HK-2 (cell line): ENCODE results near the gene PPM1A.

ENCODE experiments used
- DNase-seq: peaks from one replicate; pipeline ENCODE4 v3.0.0-alpha.2; 2018; ENCODE audit not compliant: unreplicated experiment

PPM1A gene

DNA sequence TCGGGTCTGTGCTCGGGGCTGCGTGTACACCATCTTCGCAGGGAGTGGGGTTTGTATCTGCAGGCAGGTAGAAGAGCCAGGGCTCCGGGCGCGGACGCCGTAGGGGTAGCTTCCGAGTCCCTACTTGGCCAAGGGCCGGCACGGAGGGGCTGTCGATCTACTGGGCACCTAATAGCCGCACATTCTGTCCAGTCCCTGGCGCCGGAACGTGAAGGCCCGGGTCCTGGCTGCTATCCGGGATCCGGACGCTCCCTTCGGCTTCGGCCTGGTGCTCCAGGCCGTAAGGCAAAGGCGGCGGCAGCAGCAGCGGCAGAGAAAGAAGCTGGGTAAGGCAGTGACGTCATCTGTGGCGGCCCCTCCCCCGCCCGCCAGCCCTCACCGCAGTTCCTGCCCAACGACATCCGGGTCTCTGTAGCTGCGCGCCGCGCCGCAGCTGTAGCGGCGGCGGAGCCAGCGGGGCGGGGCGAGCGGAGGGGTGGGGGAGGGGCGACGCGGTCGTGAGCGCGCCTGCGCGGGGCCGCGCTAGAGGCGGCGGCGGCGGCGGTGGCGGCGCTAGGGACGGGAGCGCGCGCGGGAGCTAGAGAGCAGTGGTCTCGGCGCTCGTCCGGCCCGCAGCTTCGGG is at the start of gene PPM1A:
TSS of gene PPM1A (plus strand) at position 525 of the 622 bp plus-strand sequence. CDS start 33,483 bp downstream, outside the sequence.
- peak; percentile 94 for DNase-seq

DNA sequence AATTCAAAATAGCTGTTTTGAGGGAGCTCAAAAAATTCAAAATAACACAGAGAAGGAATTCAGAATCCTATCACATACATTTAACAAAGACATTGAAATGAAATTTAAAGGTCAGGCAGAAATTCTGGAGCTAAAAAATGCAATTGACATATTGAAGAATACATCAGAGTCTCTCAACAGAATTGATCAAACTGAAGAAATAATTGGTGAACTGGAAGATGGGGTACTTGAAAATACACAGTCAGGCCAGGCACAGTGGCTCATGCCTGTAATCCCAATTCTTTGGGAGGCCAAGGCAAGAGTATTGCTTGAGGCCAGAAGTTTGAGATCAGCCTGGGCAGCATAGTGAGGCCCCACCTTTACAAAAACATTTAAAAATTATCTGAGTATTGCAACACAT is 49.7 kb upstream of the PPM1A start:
- DNase-seq = no peak

DNA sequence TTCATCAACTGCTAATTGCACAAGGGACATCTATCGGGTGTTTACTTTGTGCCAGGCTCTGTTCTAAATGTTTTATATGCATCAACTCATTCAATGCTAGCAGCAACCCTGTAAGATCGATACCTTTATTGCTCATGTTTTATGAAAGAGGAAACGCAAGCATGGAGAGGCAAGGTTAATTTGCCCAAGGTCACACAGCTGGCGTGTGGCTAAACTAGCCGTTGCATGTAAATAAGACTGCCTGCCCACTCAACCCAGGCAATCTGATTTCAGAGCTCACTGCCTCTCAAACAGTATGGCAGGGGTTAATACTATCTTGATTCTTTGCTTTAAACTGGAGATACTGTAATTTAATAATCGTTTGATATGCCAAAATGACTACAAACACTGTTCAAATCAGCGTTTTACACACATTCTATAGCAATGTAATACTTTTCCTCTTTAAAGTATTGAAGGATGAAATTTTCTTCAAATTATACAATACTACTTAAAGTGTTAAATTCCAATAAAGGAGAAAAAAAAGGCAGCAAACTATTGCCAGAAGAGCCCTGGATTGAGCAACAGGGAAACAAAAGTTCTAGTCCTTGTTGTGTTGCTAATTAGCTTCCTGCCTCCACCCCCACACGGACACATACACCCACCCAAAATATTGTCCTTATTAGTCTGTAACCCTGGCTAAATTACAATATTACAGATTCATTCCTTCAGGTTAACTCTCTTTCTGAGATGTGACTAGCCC is 44.7 kb upstream of the PPM1A start:
- no peak for DNase-seq

DNA sequence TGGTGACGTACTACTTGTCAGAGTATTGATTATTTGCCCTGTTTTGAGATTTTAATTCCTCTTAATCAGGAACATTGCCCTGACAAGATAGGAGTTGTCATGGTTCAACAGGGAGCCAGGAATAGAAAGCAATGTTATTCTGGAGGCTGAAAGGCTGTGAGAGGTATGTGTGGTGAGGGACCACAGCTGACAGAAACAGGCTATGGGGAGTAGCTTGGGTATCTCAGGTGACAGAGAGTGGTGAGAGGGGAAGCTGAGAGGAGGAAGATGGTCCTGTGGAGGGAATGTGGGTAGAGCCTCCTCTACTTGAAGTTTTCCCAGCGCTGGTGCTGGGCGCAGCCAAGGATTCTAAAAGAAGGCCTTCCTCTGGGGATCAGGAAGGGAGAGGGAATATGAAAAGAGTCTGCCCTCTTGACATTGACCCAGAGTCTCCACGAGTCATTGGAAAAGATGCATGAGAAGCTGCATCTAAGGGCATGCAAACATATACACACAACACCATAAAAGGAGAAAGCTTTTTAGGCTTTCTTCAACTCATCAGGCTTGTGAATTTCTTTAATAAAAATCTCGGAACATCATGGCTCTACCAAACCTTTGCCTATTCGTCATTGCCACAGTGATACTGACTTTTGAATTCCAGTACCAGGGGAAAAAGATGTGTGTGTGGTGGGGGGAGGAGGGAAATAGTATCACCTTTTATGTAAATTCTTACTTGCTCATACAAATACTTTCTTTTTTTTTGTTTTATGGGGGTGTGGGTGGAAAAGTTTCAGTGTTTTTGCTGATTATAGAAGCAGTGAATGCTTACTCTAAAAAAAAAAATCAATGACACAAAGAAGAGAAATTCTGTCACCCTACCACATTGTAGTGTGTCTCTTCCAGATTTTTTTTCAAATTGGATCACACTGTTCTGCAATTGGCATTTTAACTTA is 43.9 kb upstream of the PPM1A start:
- DNase-seq = no peak

DNA sequence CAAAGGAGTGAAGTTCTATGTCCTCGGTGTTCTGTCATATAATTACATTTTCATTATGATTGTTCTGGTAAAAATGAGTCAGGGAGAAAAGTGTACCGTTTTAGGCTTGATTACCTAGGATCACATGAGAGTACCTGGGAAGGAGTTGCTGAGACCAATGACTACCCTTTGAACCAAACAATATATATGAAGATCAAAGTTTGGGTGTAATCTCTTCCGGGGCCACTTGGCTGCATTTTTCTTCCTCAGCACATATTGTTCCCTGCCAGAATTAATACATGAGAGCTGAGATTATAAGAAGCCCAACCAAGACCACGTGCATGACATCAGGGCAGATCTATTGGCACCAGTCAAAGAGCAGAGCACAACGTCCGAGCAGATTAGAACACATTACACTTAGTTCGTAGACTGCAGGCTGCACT is 42.8 kb upstream of the PPM1A start:
- DNase-seq = no peak

- DNase-seq = no peak
Measured at GRCh38 chr14:60206837-60207533, 42.0 kb upstream of the PPM1A start.

DNA sequence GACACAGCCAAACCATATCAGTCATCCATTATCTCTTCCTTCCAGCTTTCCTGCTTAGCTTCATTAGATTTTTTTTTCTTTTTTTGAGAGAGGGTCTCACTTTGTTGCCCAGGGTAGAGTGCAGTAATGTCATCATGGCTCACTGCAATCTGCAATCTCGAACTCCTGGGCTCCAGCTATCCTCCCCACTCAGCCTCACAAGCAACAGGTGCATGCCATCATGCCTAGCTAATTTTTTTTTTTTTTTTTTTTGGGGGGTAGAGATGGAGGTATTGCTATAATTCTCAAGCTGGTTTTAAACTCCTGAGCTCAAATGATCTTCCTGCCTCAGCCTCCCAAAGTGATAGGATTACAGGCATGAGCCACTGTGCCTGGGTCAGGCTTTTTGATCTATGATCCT is 38.3 kb upstream of the PPM1A start:
- no peak for DNase-seq

GRCh38 chr14:60211153-60211552 is 37.9 kb upstream of the PPM1A start:
- DNase-seq = no peak

- no peak for DNase-seq
Measured at GRCh38 chr14:60212503-60213371, 36.3 kb upstream of the PPM1A start.

- no peak for DNase-seq
Measured at GRCh38 chr14:60214003-60214402, 35.0 kb upstream of the PPM1A start.

GRCh38 chr14:60214415-60215126 is 34.5 kb upstream of the PPM1A start:
- DNase-seq = no peak

- no peak for DNase-seq
Measured at GRCh38 chr14:60215127-60215444, 33.9 kb upstream of the PPM1A start.

DNA sequence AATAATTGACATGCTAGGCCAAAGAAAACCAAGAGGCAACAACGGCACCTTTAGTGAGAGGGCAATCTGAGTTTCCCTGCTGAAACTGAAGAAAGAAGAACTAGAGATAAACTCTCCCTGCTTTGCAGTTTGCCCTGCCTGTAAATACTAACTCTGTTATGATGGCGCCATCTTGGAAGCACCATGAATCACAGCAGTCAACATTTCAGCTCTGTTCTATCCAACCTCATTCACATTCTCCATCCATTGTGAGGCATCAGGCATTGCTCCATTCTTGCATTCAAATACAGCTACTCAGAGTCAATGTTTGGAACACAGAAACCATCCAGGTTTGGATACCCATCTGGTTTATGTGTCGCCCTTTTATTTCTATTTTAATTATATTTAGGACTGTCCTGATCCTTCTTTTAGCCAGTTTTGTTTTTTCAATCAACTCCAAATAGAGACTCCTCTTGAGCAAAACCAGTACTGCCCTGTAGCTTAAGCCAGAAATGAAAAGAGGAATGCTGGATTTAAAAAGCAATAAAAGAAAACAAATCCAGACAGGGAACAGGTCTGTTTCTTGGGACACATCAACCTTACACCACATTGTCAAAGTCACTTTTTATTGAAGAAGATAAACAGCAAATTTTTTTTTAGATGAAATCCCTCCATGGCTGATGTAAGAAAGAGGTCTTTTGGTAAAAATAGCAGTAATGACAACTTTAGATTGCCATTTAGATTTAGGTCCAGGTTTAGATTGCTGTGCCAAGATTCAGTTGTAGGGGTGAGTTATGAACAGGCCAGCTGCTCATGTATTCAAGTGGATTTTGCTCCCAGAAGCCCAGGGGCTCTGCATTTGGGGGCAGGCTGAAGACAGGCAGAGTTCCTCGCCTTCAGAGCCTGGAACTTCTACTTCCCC is 33.3 kb upstream of the PPM1A start:
- no peak for DNase-seq

- no peak for DNase-seq
Measured at GRCh38 chr14:60217713-60218112, 31.3 kb upstream of the PPM1A start.

DNA sequence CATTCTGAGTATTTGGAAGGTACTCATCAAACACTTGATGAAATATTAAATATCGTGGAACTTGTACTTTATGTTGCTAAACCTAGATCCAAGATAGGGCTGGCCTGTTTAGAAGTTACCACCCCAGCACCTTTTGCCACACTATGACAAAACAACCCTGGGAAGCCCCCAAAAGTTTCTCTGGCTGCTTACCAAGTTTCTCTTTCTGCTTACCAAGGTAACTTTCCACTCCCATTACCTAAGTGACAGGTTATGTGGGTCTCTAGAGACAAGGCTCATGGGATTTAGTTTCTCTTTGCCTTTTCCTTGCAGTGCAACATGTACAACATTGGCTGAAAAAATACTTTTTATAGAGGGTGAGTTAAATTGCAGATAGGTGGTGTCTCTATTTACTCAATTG is 28.9 kb upstream of the PPM1A start:
- DNase-seq = no peak

- DNase-seq = no peak
Measured at GRCh38 chr14:60220917-60221316, 28.1 kb upstream of the PPM1A start.

- DNase-seq = no peak
Measured at GRCh38 chr14:60221457-60221856, 27.6 kb upstream of the PPM1A start.

DNA sequence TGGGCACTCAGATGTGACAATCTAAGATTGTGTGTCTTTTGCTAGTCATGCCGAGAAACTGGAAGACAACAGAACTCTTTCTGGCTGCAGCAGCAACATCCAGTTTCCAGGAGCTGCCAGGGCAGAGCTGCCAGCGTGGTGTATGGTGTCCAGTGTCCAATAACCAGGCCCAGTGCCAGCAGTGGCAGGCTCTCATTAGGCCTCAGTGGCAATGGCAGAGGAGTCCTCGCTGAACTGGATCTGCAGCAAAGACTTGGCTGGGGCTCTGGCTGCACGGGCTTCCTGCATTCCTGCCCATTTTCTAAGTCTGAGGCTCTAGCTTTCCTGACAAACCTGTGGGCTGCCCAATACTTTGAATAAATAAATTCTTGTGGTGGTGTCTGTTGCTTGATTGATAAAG is 26.2 kb upstream of the PPM1A start:
- no peak for DNase-seq

GRCh38 chr14:60225265-60225664 is 23.8 kb upstream of the PPM1A start:
- no peak for DNase-seq
